Panc1 (cell line): ENCODE measurements around the gene CDH13.

Experiments
- POLR2AphosphoS5 ChIP-seq: IDR thresholded peaks from 2 replicates; pipeline ENCODE4 v1.6.1; 2012; ENCODE audit warnings: mild to moderate bottlenecking, low read depth, low read length, moderate library complexity
- REST ChIP-seq, 2 experiments: IDR thresholded peaks; 2 replicates each; pipeline ENCODE4 v1.6.1; 2011 to 2012; ENCODE audit warnings: low read depth in 2 of 2, control low read depth in 1 of 2, low read length in 1 of 2, mild to moderate bottlenecking in 1 of 2, moderate library complexity in 1 of 2; ENCODE audit not compliant: insufficient read depth in 1 of 2
- SIN3A ChIP-seq: IDR thresholded peaks from 2 replicates; pipeline ENCODE4 v1.6.1; 2012; ENCODE audit warnings: low read depth, mild to moderate bottlenecking, low read length, moderate library complexity, borderline replicate concordance; ENCODE audit not compliant: insufficient read depth
- TF ChIP-seq, protein P1 (sequence below): fragments of 450-650 bp; IDR thresholded peaks from 2 replicates; pipeline ENCODE4 v1.5.1; 2017; ENCODE audit warnings: mild to moderate bottlenecking

- TF ChIP-seq, protein P1, sequence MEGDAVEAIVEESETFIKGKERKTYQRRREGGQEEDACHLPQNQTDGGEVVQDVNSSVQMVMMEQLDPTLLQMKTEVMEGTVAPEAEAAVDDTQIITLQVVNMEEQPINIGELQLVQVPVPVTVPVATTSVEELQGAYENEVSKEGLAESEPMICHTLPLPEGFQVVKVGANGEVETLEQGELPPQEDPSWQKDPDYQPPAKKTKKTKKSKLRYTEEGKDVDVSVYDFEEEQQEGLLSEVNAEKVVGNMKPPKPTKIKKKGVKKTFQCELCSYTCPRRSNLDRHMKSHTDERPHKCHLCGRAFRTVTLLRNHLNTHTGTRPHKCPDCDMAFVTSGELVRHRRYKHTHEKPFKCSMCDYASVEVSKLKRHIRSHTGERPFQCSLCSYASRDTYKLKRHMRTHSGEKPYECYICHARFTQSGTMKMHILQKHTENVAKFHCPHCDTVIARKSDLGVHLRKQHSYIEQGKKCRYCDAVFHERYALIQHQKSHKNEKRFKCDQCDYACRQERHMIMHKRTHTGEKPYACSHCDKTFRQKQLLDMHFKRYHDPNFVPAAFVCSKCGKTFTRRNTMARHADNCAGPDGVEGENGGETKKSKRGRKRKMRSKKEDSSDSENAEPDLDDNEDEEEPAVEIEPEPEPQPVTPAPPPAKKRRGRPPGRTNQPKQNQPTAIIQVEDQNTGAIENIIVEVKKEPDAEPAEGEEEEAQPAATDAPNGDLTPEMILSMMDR: no peak
- TF ChIP-seq REST (IDR thresholded peaks at IDR 0.05; ENCODE audit: insufficient read depth in 1 of 2, low read depth in 2 of 2, low read length in 1 of 2) (no peak), POLR2AphosphoS5 (no peak), SIN3A (no peak)
These were observed 482.8 kb downstream of the CDH13 start for GRCh38 chr16:83109490-83110125.
